GM19193 (cell line): ENCODE measurements around the gene STT3B.

Source experiments
- POLR2A ChIP-seq: IDR thresholded peaks from 4 replicates; pipeline ENCODE4 v1.6.1; 2011; ENCODE audit not compliant: insufficient read depth, insufficient read length; ENCODE audit errors: extremely low read depth

Gene STT3B

DNA sequence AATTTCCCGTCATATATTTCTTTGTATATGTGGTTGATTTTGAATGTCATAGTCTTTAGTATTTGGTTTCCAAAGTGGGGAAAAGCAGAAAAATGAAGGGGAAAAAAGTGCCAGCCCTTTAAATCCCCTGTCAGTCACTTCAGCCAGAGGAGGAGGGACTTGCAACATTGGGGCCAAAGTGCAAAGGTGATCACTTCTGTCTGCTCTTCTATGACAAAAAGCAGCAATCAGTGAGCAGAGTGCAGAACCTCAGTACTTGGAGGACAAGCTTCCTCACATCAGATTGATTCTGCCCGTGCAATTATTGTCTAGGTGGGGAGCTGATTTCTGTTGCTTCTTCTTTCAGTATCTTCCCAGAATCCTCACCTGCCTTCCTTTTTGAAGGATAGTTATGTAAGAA is 60.0 kb downstream of the STT3B start:
- no peak for TF ChIP-seq POLR2A

- no peak for TF ChIP-seq POLR2A
Observed at GRCh38 chr3:31596176-31596575, 63.5 kb downstream of the STT3B start.

- TF ChIP-seq POLR2A = no peak
Observed at GRCh38 chr3:31600431-31600830, 67.7 kb downstream of the STT3B start.

DNA sequence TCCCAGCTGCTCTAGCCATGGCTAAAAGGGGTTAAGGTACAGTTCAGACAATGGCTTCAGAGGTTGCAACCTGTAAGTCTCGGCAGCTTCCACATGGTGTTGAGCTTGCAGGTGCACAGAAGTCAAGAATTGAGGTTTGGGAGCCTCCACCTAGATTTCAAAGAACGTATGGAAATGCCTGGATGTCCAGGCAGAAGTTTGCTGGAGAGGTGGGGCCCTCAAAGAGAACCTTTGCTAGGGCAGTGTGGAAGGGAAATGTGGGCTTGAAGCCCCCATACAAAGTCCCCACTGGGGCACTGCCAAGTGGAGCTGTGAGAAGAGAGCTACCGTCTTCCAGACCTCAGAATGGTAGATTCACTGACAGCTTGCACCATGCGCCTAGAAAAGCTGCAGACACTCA is 73.7 kb downstream of the STT3B start:
- no peak for TF ChIP-seq POLR2A

- no peak for TF ChIP-seq POLR2A
Observed at GRCh38 chr3:31610700-31611275, 78.1 kb downstream of the STT3B start.

DNA sequence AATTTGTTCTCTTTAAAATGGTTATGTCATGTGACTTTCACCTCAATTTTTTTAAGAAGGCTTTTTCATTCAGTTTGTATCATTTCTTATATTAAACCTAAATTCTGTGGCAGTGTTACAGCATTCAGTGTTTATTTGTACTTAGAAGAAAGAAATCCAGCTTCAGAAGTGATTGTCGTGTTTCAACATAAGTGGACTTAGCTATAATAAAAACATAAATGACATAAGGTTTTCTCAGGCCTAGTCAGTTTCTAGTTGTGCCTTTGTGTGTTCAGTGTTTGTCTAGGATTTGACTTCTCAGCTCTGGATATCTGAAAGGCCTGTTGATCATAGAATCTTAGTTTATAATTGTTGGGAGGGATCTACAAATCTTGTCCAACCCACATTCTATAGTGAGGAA is 80.5 kb downstream of the STT3B start:
- TF ChIP-seq POLR2A = no peak

- no peak for TF ChIP-seq POLR2A
Observed at GRCh38 chr3:31613654-31614053, 80.9 kb downstream of the STT3B start.

- TF ChIP-seq POLR2A = no peak
Observed at GRCh38 chr3:31614162-31614921, 81.6 kb downstream of the STT3B start.

GRCh38 chr3:31615071-31615875 is 82.5 kb downstream of the STT3B start:
- no peak for TF ChIP-seq POLR2A

- no peak for TF ChIP-seq POLR2A
Observed at GRCh38 chr3:31616711-31617110, 84.0 kb downstream of the STT3B start.

GRCh38 chr3:31620656-31621055 is 87.9 kb downstream of the STT3B start:
- TF ChIP-seq POLR2A = no peak

- TF ChIP-seq POLR2A = no peak
Observed at GRCh38 chr3:31621314-31621713, 88.6 kb downstream of the STT3B start.

DNA sequence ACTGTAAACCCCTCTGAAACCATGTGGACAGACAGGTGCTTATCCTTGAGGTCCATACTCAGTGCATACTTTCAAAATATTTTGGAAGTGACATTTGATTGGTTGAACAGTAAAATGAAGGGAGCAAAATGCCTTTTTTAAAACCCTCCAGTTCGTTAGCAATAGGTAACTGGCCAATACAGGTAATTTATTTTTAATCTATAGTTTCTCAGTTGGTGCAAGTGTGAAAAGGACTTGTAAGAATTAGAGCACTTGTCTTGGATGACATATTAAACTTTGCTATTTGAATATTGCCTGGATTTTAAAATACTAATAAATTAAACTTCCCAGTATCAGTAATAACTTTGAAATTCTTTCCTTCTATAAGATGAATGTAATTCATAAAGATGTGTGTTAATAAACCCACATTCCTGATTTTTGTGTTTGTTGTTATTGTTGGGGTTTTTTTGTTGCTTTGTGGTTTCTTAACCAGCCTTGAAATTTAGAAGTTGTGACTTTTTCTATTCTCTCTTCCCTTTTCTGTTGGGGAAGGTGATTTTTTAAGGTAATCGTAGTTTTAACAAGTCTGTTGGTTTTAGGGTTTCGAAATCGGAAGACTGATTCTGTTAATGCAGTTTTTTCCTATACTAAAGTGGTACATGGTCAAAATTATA is 90.0 kb downstream of the STT3B start:
- no peak for TF ChIP-seq POLR2A

DNA sequence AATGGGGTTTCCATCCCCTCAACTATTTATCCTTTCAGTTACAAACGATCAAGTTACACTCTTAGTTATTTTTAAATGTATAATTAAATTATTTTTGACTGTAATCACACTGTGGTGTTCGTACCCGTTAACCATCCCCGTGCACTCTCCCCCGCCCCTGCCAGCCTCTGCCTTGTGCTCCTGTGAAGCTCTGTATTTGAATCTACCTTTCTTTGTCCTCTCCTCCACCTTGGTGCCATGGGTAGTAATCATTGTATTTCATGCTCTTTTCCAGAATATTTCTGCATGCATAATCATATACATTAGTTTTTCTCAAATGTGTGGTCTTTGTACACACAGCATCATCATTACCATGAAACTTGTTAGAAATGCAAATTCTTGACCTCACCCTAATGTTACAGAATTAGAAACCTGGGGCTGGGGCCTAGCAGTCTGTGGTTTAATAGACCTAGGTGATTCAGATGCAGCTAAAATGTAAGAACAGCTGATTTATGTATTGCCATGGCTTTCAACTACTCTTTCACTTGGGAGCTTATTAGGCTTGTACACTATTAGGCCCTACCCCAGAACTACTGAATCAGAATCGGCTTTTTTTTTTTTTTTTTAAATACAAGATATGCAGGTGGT is 91.5 kb downstream of the STT3B start:
- TF ChIP-seq POLR2A = no peak

DNA sequence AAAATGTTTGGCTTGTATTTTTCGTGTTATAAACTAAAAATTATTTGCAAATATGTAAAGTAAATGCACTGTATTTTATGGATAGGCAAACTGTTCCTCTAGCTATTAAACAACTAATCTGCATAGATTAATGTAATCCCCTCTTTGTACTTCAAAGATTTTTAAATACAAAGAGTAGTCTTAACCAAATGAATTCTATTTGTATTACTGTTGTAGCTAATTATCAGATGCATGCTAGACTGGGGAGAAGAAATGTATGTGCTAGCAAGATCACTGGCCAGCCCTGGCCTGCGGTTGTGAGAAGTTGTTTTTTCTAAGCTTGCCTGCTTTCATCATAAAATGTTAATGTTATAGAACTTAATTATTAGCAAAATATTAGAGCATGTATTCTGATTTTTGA is 92.6 kb downstream of the STT3B start:
- no peak for TF ChIP-seq POLR2A

- no peak for TF ChIP-seq POLR2A
Observed at GRCh38 chr3:31629054-31629453, 96.3 kb downstream of the STT3B start.

DNA sequence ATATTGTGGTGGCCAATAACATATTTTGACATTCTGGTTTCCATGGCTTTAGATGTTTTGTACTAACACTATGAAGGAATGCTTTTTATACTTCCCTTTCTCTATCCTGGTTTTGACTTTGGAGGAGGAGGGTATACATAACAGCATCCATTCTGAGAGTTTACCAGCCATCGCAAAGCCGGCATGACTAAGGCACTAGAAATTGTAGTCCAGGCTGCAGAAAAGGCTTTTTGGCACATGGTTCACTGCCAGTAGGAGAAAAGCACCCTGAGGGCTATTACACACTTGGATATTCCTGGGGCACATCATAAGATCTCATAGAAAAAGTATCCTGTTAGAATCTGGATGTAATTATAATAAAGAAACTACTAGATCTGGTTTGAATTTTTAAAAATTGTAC is 101.8 kb downstream of the STT3B start:
- TF ChIP-seq POLR2A = no peak
